Measurements from ENCODE around the gene IL34.

IL34 gene

DNA sequence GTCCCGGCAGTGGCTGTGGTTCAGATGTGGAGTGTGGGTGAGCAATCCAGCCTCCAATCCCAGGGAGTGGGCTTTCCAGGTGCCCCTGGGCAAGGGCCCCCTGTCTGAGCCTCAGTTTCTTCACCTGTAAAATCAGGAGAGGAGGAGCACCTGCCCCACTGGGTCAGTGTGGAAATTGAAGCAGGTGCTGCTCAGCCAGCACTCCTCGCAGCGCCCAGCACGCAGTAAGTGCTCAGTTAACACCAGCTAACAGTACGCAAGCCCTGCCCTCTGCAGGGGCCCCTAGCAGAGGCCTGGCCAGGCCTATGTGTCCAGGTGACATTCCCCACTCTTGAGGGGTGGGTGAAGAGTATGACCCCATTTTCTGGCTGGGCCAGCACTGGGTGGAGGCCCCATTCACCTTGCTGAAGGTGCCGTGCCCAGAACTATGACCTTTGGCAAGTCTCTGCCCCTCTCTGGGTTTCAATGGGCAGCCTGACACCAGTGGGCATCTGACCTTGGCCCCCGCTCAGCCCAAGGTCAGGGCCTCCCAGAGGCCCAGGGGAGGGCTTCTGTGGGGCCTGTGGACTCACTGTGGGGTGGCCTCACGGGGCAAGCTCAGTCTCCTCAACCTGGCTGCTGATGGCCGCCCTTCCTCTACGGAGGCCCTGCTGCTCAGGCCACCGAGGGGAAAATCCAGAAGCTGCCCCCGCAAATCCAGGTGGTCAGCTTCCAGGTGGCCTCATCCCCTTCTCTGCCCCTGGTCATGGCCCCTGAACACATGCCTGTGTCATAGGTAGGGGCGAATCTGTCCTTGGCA is 37.0 kb downstream of the IL34 start:
- POLR2A ChIA-PET, result no interaction called here
- H3K4me1 ChIP-seq (ENCODE audit: control extremely low read depth in 1 of 4, control insufficient read depth in 4 of 4, insufficient read depth in 4 of 4, low read length in 3 of 4), result peaks cover 0 to 41% (median 34%) of the 10 kb centered on the region in 4 experiments
- H3K27ac ChIP-seq (ENCODE audit: insufficient read depth in 1 of 2, low read depth in 1 of 2, low read length in 2 of 2, poor library complexity in 1 of 2, severe bottlenecking in 2 of 2), result no peak overlapping the region
- H3K9me3 ChIP-seq (ENCODE audit: control extremely low read depth in 1 of 5, control insufficient read depth in 4 of 5, insufficient read depth in 2 of 5, low read depth in 1 of 5, low read length in 4 of 5), result no peaks in the 10 kb centered on the region
- H3K4me3 ChIP-seq (ENCODE audit: control insufficient read depth in 1 of 7, extremely low read depth in 1 of 7, insufficient read depth in 4 of 7, low read depth in 2 of 7, low read length in 6 of 7), result no peak overlapping the region
- WGBS (ENCODE audit: insufficient coverage), result 97% methylated on average over 13 of the region's 13 CpGs
- peaks cover 0 to 24% (median 9%) of the 10 kb centered on the region in 4 experiments for H3K36me3 ChIP-seq (ENCODE audit: control insufficient read depth in 4 of 4, insufficient read depth in 4 of 4, low read length in 3 of 4)
- CTCF ChIA-PET, result interaction anchor here (0.6 to 11.2 kb wide), 6 partner anchors 12 to 87 kb away, joined by 3 to 97 read pairs (median 10); no protein-coding TSS in a partner anchor
- DNase-seq, result no peak
- H3K27me3 ChIP-seq (replicated peaks in 2 of 5; ENCODE audit: control insufficient read depth in 4 of 5, insufficient read depth in 5 of 5, low read length in 4 of 5), result no peaks in the 10 kb centered on the region

DNA sequence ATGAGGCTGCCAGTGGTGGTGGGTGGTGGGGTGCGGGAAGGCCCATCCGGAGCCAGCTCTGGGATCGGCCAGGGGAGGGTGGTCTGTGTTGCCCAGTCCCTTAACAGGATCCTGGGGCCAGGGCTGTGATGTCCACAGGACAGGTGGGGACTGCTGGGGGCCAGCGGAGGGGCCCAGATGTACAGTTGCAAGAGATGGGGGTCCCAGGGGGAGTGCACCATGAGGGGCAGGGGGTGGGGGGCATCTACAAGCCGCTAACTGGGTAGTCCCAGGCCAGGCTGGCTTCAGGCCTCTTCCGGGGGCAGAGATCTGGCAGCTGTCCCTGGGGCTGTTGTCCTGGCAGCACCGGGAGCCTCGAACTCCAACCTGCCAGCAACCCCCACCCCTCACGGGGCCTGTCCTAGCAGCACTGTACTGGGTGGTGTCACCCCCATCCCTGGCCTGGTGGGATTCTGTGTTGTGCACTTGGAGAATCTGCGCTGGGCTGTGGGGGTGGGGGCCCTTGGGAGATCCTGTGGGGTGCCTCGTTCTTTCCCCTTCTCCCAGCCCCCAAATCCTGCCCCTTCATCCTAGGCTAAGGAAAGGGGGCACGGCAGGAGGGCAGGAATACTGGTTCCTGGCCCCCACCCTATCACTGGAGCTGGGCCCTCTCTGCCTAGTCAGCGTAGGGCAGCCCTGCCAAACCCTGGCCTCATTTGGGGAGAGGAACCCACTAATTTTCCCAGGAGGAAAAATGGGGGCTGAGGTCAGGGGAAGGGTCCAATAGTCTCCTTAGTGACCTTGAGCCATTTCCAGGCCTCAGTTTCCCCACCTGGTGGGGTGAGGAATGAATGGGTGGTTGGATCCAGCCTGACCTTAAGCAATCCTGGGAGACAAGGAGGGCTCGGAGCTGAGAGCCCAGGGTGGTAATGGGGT is 38.0 kb downstream of the IL34 start:
- POLR2A ChIA-PET, result interaction anchor here (1.5 kb wide), 1 partner anchor 11 kb away, joined by 3 read pairs; no protein-coding TSS in a partner anchor
- WGBS (ENCODE audit: insufficient coverage), result 98% methylated on average over 5 of the region's 14 CpGs
- no peaks in the 10 kb centered on the region for H3K9me3 ChIP-seq (ENCODE audit: control extremely low read depth in 1 of 5, control insufficient read depth in 4 of 5, insufficient read depth in 2 of 5, low read depth in 1 of 5, low read length in 4 of 5)
- CTCF ChIA-PET, result interaction anchor here (1.8 to 2.1 kb wide), 2 partner anchors 54 to 86 kb away, joined by 10 to 14 read pairs; no protein-coding TSS in a partner anchor
- H3K4me1 ChIP-seq (ENCODE audit: control extremely low read depth in 1 of 4, control insufficient read depth in 4 of 4, insufficient read depth in 4 of 4, low read length in 3 of 4), result peaks cover 0 to 48% (median 36%) of the 10 kb centered on the region in 4 experiments
- H3K27me3 ChIP-seq (replicated peaks in 2 of 5; ENCODE audit: control insufficient read depth in 4 of 5, insufficient read depth in 5 of 5, low read length in 4 of 5), result no peaks in the 10 kb centered on the region
- H3K36me3 ChIP-seq (ENCODE audit: control insufficient read depth in 4 of 4, insufficient read depth in 4 of 4, low read length in 3 of 4), result peaks cover 0 to 20% (median 3%) of the 10 kb centered on the region in 4 experiments
- DNase-seq, result no peak
- H3K4me3 ChIP-seq (ENCODE audit: control insufficient read depth in 1 of 7, extremely low read depth in 1 of 7, insufficient read depth in 4 of 7, low read depth in 2 of 7, low read length in 6 of 7), result peak overlapping the region in 6 of 7 experiments; percentile 17 to 80 (median 72)
- H3K27ac ChIP-seq (ENCODE audit: insufficient read depth in 1 of 2, low read depth in 1 of 2, low read length in 2 of 2, poor library complexity in 1 of 2, severe bottlenecking in 2 of 2), result no peak overlapping the region

- peak; percentile 22 to 57 (median 43) for DNase-seq
- H3K4me1 ChIP-seq (ENCODE audit: control extremely low read depth in 1 of 4, control insufficient read depth in 4 of 4, insufficient read depth in 4 of 4, low read length in 3 of 4), result peaks cover 0 to 48% (median 36%) of the 10 kb centered on the region in 4 experiments
- no peaks in the 10 kb centered on the region for H3K9me3 ChIP-seq (ENCODE audit: control extremely low read depth in 1 of 5, control insufficient read depth in 4 of 5, insufficient read depth in 2 of 5, low read depth in 1 of 5, low read length in 4 of 5)
- peak overlapping the region; percentile 15 to 80 (median 71) for H3K4me3 ChIP-seq (ENCODE audit: control insufficient read depth in 1 of 7, extremely low read depth in 1 of 7, insufficient read depth in 4 of 7, low read depth in 2 of 7, low read length in 6 of 7)
- ChIA-PET CTCF (interaction anchor here (1.8 to 2.1 kb wide), 2 partner anchors 53 to 86 kb away, joined by 10 to 14 read pairs; no protein-coding TSS in a partner anchor), POLR2A (interaction anchor here (1.5 kb wide), 1 partner anchor 10 kb away, joined by 3 read pairs; no protein-coding TSS in a partner anchor)
- under 1% methylated on average over 77 of the region's 90 CpGs for WGBS (ENCODE audit: insufficient coverage)
- no peaks in the 10 kb centered on the region for H3K27me3 ChIP-seq (replicated peaks in 2 of 5; ENCODE audit: control insufficient read depth in 4 of 5, insufficient read depth in 5 of 5, low read length in 4 of 5)
- H3K27ac ChIP-seq (ENCODE audit: insufficient read depth in 1 of 2, low read depth in 1 of 2, low read length in 2 of 2, poor library complexity in 1 of 2, severe bottlenecking in 2 of 2), result no peak overlapping the region
- peaks cover 0 to 17% (median 3%) of the 10 kb centered on the region in 4 experiments for H3K36me3 ChIP-seq (ENCODE audit: control insufficient read depth in 4 of 4, insufficient read depth in 4 of 4, low read length in 3 of 4)
These were observed 38.9 kb downstream of the IL34 start for GRCh38 chr16:70685061-70685937.

DNA sequence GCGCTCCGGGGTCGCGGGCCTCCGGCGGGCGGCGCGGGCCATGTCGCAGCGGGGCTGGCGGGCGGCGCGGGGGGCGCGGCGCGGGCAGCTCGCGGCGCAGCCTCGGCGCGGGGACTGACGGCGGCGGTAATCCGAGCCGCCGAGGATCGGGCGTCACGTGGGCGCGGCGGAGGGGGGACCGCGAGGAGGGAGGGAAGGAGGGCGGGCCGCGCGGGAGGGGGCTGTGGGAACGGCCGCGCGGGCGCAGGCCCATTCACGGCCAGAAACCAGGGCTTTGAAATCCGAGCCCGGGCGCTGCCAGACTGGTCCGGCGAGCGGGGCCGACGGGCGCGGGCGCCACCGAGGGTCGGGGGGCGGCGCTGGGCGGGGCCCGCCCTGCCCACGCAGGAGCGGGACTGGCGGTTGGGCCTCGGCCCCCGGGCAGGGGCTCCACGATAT is 39.6 kb downstream of the IL34 start, which contains the start of gene MTSS2:
Gene MTSS2 (minus strand): TSS at position 116 of the 438 bp plus-strand sequence. CDS start 262 bp downstream, outside the sequence.
- no peak within 1 kb of the TSS for H3K27ac ChIP-seq (ENCODE audit: insufficient read depth in 1 of 2, low read depth in 1 of 2, low read length in 2 of 2, poor library complexity in 1 of 2, severe bottlenecking in 2 of 2)
- under 1% methylated on average over 60 of the region's 72 CpGs for WGBS (ENCODE audit: insufficient coverage)
- ChIA-PET CTCF (interaction anchor here (1.9 kb wide), 1 partner anchor 85 kb away, joined by 15 read pairs; no protein-coding TSS in a partner anchor), POLR2A (interaction anchor here (1.5 kb wide), 1 partner anchor 10 kb away, joined by 3 read pairs; no protein-coding TSS in a partner anchor)
- peaks cover 0 to 18% (median 4%) of the 10 kb centered on the region in 4 experiments for H3K36me3 ChIP-seq (ENCODE audit: control insufficient read depth in 4 of 4, insufficient read depth in 4 of 4, low read length in 3 of 4)
- H3K4me3 ChIP-seq (ENCODE audit: control insufficient read depth in 1 of 7, extremely low read depth in 1 of 7, insufficient read depth in 4 of 7, low read depth in 2 of 7, low read length in 6 of 7), result peak within 1 kb of the TSS; percentile 15 to 80 (median 71)
- H3K9me3 ChIP-seq (ENCODE audit: control extremely low read depth in 1 of 5, control insufficient read depth in 4 of 5, insufficient read depth in 2 of 5, low read depth in 1 of 5, low read length in 4 of 5), result no peaks in the 10 kb centered on the region
- peak; percentile 65 to 86 (median 79) for DNase-seq
- no peaks in the 10 kb centered on the region for H3K27me3 ChIP-seq (replicated peaks in 2 of 5; ENCODE audit: control insufficient read depth in 4 of 5, insufficient read depth in 5 of 5, low read length in 4 of 5)
- peaks cover 0 to 47% (median 34%) of the 10 kb centered on the region in 4 experiments for H3K4me1 ChIP-seq (ENCODE audit: control extremely low read depth in 1 of 4, control insufficient read depth in 4 of 4, insufficient read depth in 4 of 4, low read length in 3 of 4)

GRCh38 chr16:70686376-70687101 is 40.2 kb downstream of the IL34 start:
- Histone ChIP-seq H3K4me3 (ENCODE audit: control insufficient read depth in 1 of 7, extremely low read depth in 1 of 7, insufficient read depth in 4 of 7, low read depth in 2 of 7, low read length in 6 of 7) (peak overlapping the region; percentile 5 to 80 (median 51)), H3K27ac (ENCODE audit: insufficient read depth in 1 of 2, low read depth in 1 of 2, low read length in 2 of 2, poor library complexity in 1 of 2, severe bottlenecking in 2 of 2) (no peak overlapping the region)

More at GRCh38 chr16:70686376-70687101, 40.2 kb downstream of the IL34 start:
- Histone ChIP-seq H3K4me1 (ENCODE audit: control extremely low read depth in 1 of 4, control insufficient read depth in 4 of 4, insufficient read depth in 4 of 4, low read length in 3 of 4) (peaks cover 0 to 41% (median 29%) of the 10 kb centered on the region in 4 experiments), H3K27me3 (replicated peaks in 2 of 5; ENCODE audit: control insufficient read depth in 4 of 5, insufficient read depth in 5 of 5, low read length in 4 of 5) (no peaks in the 10 kb centered on the region), H3K36me3 (ENCODE audit: control insufficient read depth in 4 of 4, insufficient read depth in 4 of 4, low read length in 3 of 4) (peaks cover 0 to 23% (median 4%) of the 10 kb centered on the region in 4 experiments), H3K9me3 (ENCODE audit: control extremely low read depth in 1 of 5, control insufficient read depth in 4 of 5, insufficient read depth in 2 of 5, low read depth in 1 of 5, low read length in 4 of 5) (no peaks in the 10 kb centered on the region)
- POLR2A ChIA-PET, result interaction anchor here (0.8 kb wide), 1 partner anchor 9 kb away, joined by 5 read pairs; no protein-coding TSS in a partner anchor
- CTCF ChIA-PET, result interaction anchor here (0.7 to 1.9 kb wide), 4 partner anchors 10 to 85 kb away, joined by 3 to 15 read pairs (median 4); no protein-coding TSS in a partner anchor
- 80% methylated on average over 25 of the region's 29 CpGs for WGBS (ENCODE audit: insufficient coverage)
- DNase-seq, result peak in 1 of 3 donors; percentile 40

All from common myeloid progenitor, CD34-positive (primary cell).